Tibial nerve (tissue), 4 donors: ENCODE data around the gene SPDYE3. TPM values are rescaled to one million over a fixed set of nuclear protein-coding genes. Genes with fewer than 3 reads are reported as not detected.
"Not testable (repeated sequence)": the region's sequence is repeated elsewhere in the genome, so short reads cannot be mapped to it uniquely, and the experiment has no call there.

Experiments used
- DNase-seq, 2 donors: peaks; one replicate each; pipeline ENCODE4 v3.0.0-alpha.2; 2019; ENCODE audit warnings: low spot score in 2 of 2
- H3K27ac ChIP-seq, 4 donors: fragments of 200-600 bp; sonication (generic) in 3 of 4; one replicate each; pipeline ENCODE4 v1.5.1; 2017 to 2019; ENCODE audit warnings: mild to moderate bottlenecking in 1 of 4
- H3K27me3 ChIP-seq, 2 donors: fragments of 200-600 bp; sonication (generic) in 1 of 2; one replicate each; pipeline versions ENCODE4 v1.5.1 to v1.6.0; 2017 to 2019
- H3K36me3 ChIP-seq, 3 donors: fragments of 200-600 bp; sonication (generic); one replicate each; pipeline ENCODE4 v1.5.1; 2018 to 2019
- H3K4me1 ChIP-seq, 4 donors: fragments of 200-600 bp; sonication (generic) in 3 of 4; one replicate each; pipeline ENCODE4 v1.5.1; 2017 to 2019
- H3K4me3 ChIP-seq, 4 donors: fragments of 200-600 bp; sonication (generic) in 3 of 4; one replicate each; pipeline ENCODE4 v1.5.1; 2017 to 2019; ENCODE audit warnings: mild to moderate bottlenecking in 1 of 4, moderate library complexity in 1 of 4
- H3K9me3 ChIP-seq, 4 donors: fragments of 200-600 bp; sonication (generic) in 3 of 4; one replicate each; pipeline ENCODE4 v1.5.1; 2017 to 2019
- EP300 ChIP-seq, 2 donors: sonication (generic); formaldehyde crosslinking; IDR thresholded peaks; one replicate each; pipeline ENCODE4 v1.6.1; 2017; ENCODE audit warnings: antibody characterized with exemption in 2 of 2, mild to moderate bottlenecking in 1 of 2
- POLR2A ChIP-seq, 2 donors: fragments of 450-650 bp; IDR thresholded peaks; one replicate each; pipeline ENCODE4 v1.6.1; 2017; ENCODE audit warnings: antibody characterized with exemption in 2 of 2, mild to moderate bottlenecking in 2 of 2, moderate library complexity in 2 of 2
- WGBS, 2 donors: methylation state at CpG; one replicate each; pipeline ENCODE4 v1.1.5; 2018; 5-methylcytosine and 5-hydroxymethylcytosine counted together
- total RNA-seq, 4 donors: library from RNA; depleted of rRNA; stranded (reverse); fragments of >200 nt; gene quantifications; one replicate each; pipeline ENCODE4 v1.1.0, GENCODE V29; 2016
- TF ChIP-seq, protein P1 (sequence below), 5 experiments: fragments of 200-600 bp in 3 of 5; fragments of 450-650 bp in 2 of 5; sonication (generic) in 3 of 5; IDR thresholded peaks; one replicate each; pipeline ENCODE4 v1.5.1; 2016 to 2019; ENCODE audit warnings: antibody characterized with exemption in 5 of 5, mild to moderate bottlenecking in 3 of 5, moderate library complexity in 2 of 5

The SPDYE3 gene
- total RNA-seq, 4 donors from 2014 or later = not detected

DNA sequence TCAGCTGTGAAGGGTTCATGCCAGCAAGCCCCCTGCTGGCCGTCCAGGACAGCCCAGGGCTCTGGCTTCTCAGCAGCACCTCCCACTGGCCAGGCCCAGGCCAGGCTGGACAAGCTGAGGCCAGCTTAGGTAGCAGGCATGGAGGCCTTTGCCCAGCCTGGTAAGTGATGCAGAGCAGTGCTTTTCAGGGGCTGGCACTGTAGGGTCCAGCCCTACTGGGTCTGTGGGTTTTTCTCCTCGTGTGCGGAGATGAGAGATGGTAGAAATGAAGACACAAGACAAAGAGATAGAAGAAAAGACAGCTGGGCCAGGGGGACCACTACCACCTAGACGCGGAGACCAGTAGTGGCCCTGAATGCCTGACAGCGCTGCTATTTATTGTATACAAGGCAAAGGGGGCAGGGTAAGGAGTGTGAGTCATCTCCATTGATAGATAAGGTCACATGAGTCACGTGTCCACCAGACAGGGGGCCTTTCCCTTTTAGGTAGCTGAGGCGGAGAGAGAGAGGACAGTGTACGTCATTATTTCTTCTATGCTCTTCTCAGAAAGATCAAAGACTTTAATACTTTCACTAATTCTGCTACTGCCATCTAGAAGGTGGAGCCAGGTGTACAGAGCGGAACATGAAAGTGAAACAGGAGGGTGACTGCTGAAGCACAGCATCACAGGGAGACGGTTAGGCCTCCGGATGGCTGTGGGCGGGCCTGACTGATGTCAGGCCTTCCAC is 37.2 kb downstream of the SPDYE3 start:
- WGBS, 2 donors = 60 to 81% methylated on average over 9 of the region's 13 CpGs
- not testable (repeated sequence) for H3K4me3 ChIP-seq, DNase-seq, H3K9me3 ChIP-seq, H3K27me3 ChIP-seq
- Histone ChIP-seq H3K27ac (peak overlapping the region; percentile 30 to 83 (median 77)), H3K4me1 (peaks cover 0 to 48% (median 7%) of the 10 kb centered on the region in 4 donors), H3K36me3 (peaks cover 0 to 65% (median 4%) of the 10 kb centered on the region in 3 donors)
- TF ChIP-seq, protein P1, sequence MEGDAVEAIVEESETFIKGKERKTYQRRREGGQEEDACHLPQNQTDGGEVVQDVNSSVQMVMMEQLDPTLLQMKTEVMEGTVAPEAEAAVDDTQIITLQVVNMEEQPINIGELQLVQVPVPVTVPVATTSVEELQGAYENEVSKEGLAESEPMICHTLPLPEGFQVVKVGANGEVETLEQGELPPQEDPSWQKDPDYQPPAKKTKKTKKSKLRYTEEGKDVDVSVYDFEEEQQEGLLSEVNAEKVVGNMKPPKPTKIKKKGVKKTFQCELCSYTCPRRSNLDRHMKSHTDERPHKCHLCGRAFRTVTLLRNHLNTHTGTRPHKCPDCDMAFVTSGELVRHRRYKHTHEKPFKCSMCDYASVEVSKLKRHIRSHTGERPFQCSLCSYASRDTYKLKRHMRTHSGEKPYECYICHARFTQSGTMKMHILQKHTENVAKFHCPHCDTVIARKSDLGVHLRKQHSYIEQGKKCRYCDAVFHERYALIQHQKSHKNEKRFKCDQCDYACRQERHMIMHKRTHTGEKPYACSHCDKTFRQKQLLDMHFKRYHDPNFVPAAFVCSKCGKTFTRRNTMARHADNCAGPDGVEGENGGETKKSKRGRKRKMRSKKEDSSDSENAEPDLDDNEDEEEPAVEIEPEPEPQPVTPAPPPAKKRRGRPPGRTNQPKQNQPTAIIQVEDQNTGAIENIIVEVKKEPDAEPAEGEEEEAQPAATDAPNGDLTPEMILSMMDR (IDR thresholded peaks at IDR 0.05) = peak in 1 of 5 experiments; percentile 35

DNA sequence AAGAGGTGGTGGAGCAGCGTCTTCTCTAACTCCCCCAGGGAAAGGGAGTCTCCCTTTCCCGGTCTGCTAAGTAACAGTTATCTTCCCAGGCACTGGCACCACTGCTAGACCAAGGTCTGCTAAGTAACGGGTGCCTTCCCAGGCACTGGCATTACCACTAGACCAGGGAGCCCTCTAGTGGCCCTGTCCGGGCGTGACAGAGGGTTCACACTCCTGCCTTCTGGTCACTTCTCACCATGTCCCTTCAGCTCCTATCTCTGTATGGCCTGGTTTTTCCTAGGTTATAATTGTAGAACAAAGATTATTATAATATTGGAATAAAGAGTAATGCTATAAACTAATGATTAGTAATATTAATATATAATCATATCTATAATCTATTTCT is 37.8 kb downstream of the SPDYE3 start:
- TF ChIP-seq, protein P1 (IDR thresholded peaks at IDR 0.05) = peak in 4 of 5 experiments; percentile 17 to 52 (median 50)
- H3K27ac ChIP-seq = peak overlapping the region in 1 of 4 donors; percentile 50
- not testable (repeated sequence) for H3K9me3 ChIP-seq, H3K27me3 ChIP-seq, H3K4me3 ChIP-seq
- peak; percentile 83 to 92 for DNase-seq
- WGBS, 2 donors = 0 to 3% methylated on average over 2 to 3 of the region's 5 CpGs
- peaks cover 0 to 51% (median 7%) of the 10 kb centered on the region in 4 donors for H3K4me1 ChIP-seq
- H3K36me3 ChIP-seq = peaks cover 0 to 71% (median 4%) of the 10 kb centered on the region in 3 donors

DNA sequence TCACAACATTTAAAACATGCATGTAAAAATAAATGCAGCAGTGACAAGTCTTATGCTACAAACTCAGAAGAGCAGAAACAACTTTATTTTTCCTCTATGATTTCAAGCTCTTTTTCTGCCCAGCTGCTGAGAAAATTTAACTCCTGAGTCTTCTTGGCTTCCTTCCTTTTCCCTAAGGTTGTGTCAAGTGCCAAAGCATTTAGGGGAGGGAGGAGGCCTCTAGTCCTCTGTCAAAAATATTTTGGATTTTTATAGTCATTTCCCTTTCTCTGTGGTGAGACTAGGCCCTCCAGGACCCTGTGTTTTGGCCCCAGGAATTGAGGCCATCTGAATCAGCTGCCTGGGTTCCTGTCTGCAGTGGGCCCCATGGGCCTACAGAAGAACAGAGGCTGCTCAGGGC is 39.4 kb downstream of the SPDYE3 start:
- no peak for DNase-seq
- H3K27me3 ChIP-seq = no peaks in the 10 kb centered on the region
- peaks cover 0 to 74% (median 9%) of the 10 kb centered on the region in 3 donors for H3K36me3 ChIP-seq
- peaks cover 0 to 51% (median 7%) of the 10 kb centered on the region in 4 donors for H3K4me1 ChIP-seq
- H3K9me3 ChIP-seq = no peaks in the 10 kb centered on the region
- TF ChIP-seq, protein P1 (IDR thresholded peaks at IDR 0.05) = no peak
- TF ChIP-seq EP300 (IDR thresholded peaks at IDR 0.05) (no peak), POLR2A (IDR thresholded peaks at IDR 0.05) (no peak)
- H3K27ac ChIP-seq = peak overlapping the region in 2 of 4 donors; percentile 73 to 79
- H3K4me3 ChIP-seq = no peak overlapping the region

DNA sequence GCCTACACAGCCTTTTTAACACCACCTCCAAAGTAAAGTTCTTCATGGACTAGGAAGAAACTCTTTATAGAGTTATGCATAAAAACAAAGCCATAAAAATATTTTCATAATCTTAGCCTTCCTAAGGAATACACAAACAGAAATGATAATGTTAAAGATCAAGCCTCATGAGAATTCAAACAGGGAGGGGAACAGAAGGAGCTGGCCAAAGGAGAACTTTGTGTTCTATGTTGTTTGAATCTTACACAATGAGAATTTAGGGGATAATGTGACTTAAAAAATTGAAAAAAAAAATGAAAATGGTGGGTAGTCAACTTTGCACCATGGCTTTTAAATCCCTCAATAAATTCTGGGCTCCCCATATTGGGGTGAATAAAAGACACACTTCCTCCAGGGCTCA is 41.3 kb downstream of the SPDYE3 start:
- peaks cover 0 to 75% (median 18%) of the 10 kb centered on the region in 3 donors for H3K36me3 ChIP-seq
- H3K27me3 ChIP-seq = no peaks in the 10 kb centered on the region
- peak overlapping the region in 3 of 4 donors; percentile 17 to 79 (median 73) for H3K27ac ChIP-seq
- TF ChIP-seq, protein P1 (IDR thresholded peaks at IDR 0.05) = no peak
- peak; percentile 44 to 69 for TF ChIP-seq EP300 (IDR thresholded peaks at IDR 0.05)
- H3K9me3 ChIP-seq = no peaks in the 10 kb centered on the region
- H3K4me1 ChIP-seq = peaks cover 0 to 47% (median 7%) of the 10 kb centered on the region in 4 donors
- no peak overlapping the region for H3K4me3 ChIP-seq
- DNase-seq = no peak

DNA sequence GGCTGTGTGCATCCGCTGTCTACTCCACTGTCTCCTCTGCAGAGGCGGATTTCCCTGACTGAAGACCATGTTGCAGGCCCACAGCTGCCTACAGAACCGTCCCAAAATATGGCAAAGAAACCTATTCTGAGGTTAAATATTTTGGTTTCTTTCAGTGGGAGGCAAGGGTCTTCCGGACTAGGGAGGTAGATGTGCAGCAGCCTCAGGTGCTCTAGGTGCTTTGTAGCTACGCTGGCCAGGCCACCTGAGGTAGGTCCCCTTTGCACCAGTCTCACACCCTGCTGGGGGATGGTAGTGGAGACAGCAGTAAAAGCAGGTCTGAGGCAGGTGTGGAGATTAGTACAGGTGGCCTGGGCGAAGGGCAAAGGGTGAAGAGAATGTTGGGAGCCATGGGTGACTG is 42.3 kb downstream of the SPDYE3 start:
- WGBS, 2 donors = 94 to 96% methylated on average over 6 of the region's 6 CpGs
- DNase-seq = no peak
- Histone ChIP-seq H3K27me3 (no peaks in the 10 kb centered on the region), H3K36me3 (peaks cover 0 to 83% (median 27%) of the 10 kb centered on the region in 3 donors), H3K4me3 (no peak overlapping the region), H3K4me1 (peaks cover 0 to 39% (median 6%) of the 10 kb centered on the region in 4 donors), H3K9me3 (no peaks in the 10 kb centered on the region), H3K27ac (peak overlapping the region in 1 of 4 donors; percentile 47)
- no peak for TF ChIP-seq POLR2A (IDR thresholded peaks at IDR 0.05)
